IPS-18c (cell line): ENCODE data around the gene TBC1D17.
A peak's percentile ranks its signal among the peaks of the same experiment; 100 is the strongest.

Experiments used
- H3K4me3 ChIP-seq: 2 replicates; pipeline ENCODE4 v1.7.0; 2013; ENCODE audit warnings: low read depth, mild to moderate bottlenecking, low read length, moderate library complexity; ENCODE audit not compliant: insufficient read depth
- H3K9me3 ChIP-seq: one replicate; pipeline ENCODE4 v1.6.1; 2013; ENCODE audit warnings: mild to moderate bottlenecking, low read length, moderate library complexity; ENCODE audit not compliant: control insufficient read depth, insufficient read depth

The TBC1D17 gene

GRCh38 chr19:49931293-49932040, 54.0 kb downstream of the TBC1D17 start:
- Histone ChIP-seq H3K4me3 (no peak overlapping the region), H3K9me3 (peaks cover 3% of the 10 kb centered on the region)

GRCh38 chr19:49932041-49932451, 54.5 kb downstream of the TBC1D17 start:
- no peak overlapping the region for H3K4me3 ChIP-seq
- H3K9me3 ChIP-seq: peaks cover 3% of the 10 kb centered on the region

GRCh38 chr19:49932731-49933131, 55.2 kb downstream of the TBC1D17 start:
- peaks cover 3% of the 10 kb centered on the region for H3K9me3 ChIP-seq
- no peak overlapping the region for H3K4me3 ChIP-seq

- peaks cover 5% of the 10 kb centered on the region for H3K9me3 ChIP-seq
- no peak overlapping the region for H3K4me3 ChIP-seq
Observed at GRCh38 chr19:49933643-49934042, 56.1 kb downstream of the TBC1D17 start.

GRCh38 chr19:49936549-49936948, 59.0 kb downstream of the TBC1D17 start:
- H3K9me3 ChIP-seq: peaks cover 2% of the 10 kb centered on the region
- no peak overlapping the region for H3K4me3 ChIP-seq

GRCh38 chr19:49937750-49938381, 60.4 kb downstream of the TBC1D17 start:
- peak overlapping the region; percentile 32 for H3K4me3 ChIP-seq

More at GRCh38 chr19:49937750-49938381, 60.4 kb downstream of the TBC1D17 start:
- peaks cover 2% of the 10 kb centered on the region for H3K9me3 ChIP-seq
